ENCODE data around the gene C3orf22. TPM values are rescaled to one million over a fixed set of nuclear protein-coding genes. Genes with fewer than 3 reads are reported as not detected.

The C3orf22 gene
- total and polyA plus RNA-seq, 2 donors (not counting 1 experiment from before 2014, with no cell fraction given) = not detected

- H3K27ac ChIP-seq (ENCODE audit: insufficient read depth, low read length) = no peak overlapping the region
- no peaks in the 10 kb centered on the region for H4K20me1 ChIP-seq (ENCODE audit: control insufficient read depth, extremely low read depth, insufficient read depth, low read length)
- H3K9me3 ChIP-seq (ENCODE audit: control insufficient read depth, insufficient read depth, low read depth, low read length) = no peaks in the 10 kb centered on the region
- H3K9ac ChIP-seq (ENCODE audit: insufficient read depth, low read length) = no peak overlapping the region
- H3K4me3 ChIP-seq (replicated peaks in 1 of 4; ENCODE audit: control extremely low read depth in 1 of 4, insufficient read depth in 1 of 4, low read depth in 3 of 4, low read length in 4 of 4) = no peak overlapping the region
- H3K36me3 ChIP-seq (ENCODE audit: control insufficient read depth, insufficient read depth, low read length) = no peaks in the 10 kb centered on the region
- no peak overlapping the region for H2AFZ ChIP-seq (ENCODE audit: low read length)
- peaks cover 15% of the 10 kb centered on the region for H3K4me1 ChIP-seq (ENCODE audit: control insufficient read depth, extremely low read depth, insufficient read depth, low read length)
- no peak for DNase-seq (ENCODE audit: low read depth in 2 of 2)
- no peaks in the 10 kb centered on the region for H3K79me2 ChIP-seq (ENCODE audit: control insufficient read depth, insufficient read depth, low read length)
- TF ChIP-seq CTCF (conservative IDR thresholded peaks at IDR 0.05 in 1 of 2, IDR thresholded peaks at IDR 0.05 in 1 of 2; ENCODE audit: low read depth in 1 of 2, low read length in 2 of 2) = no peak
- no peak overlapping the region for H3K4me2 ChIP-seq (ENCODE audit: extremely low read depth, insufficient read depth, low read length)
- H3K27me3 ChIP-seq (ENCODE audit: control insufficient read depth, insufficient read depth, low read length) = peaks cover 26% of the 10 kb centered on the region
Measured at GRCh38 chr3:126538966-126539365, 19.8 kb downstream of the C3orf22 start.

GRCh38 chr3:126538316-126538715, 20.4 kb downstream of the C3orf22 start:
- H3K36me3 ChIP-seq (ENCODE audit: control insufficient read depth, insufficient read depth, low read length) = no peaks in the 10 kb centered on the region
- H3K9me3 ChIP-seq (ENCODE audit: control insufficient read depth, insufficient read depth, low read depth, low read length) = no peaks in the 10 kb centered on the region
- no peaks in the 10 kb centered on the region for H4K20me1 ChIP-seq (ENCODE audit: control insufficient read depth, extremely low read depth, insufficient read depth, low read length)
- no peak for TF ChIP-seq CTCF (conservative IDR thresholded peaks at IDR 0.05 in 1 of 2, IDR thresholded peaks at IDR 0.05 in 1 of 2; ENCODE audit: low read depth in 1 of 2, low read length in 2 of 2)
- TF ChIP-seq EZH2 (IDR thresholded peaks at IDR 0.05; ENCODE audit: low read length, missing control alignments) = no peak
- H2AFZ ChIP-seq (ENCODE audit: low read length) = no peak overlapping the region
- no peak overlapping the region for H3K4me3 ChIP-seq (replicated peaks in 1 of 4; ENCODE audit: control extremely low read depth in 1 of 4, insufficient read depth in 1 of 4, low read depth in 3 of 4, low read length in 4 of 4)
- no peak overlapping the region for H3K4me2 ChIP-seq (ENCODE audit: extremely low read depth, insufficient read depth, low read length)
- no peak overlapping the region for H3K27ac ChIP-seq (ENCODE audit: insufficient read depth, low read length)
- peaks cover 26% of the 10 kb centered on the region for H3K27me3 ChIP-seq (ENCODE audit: control insufficient read depth, insufficient read depth, low read length)
- no peak overlapping the region for H3K9ac ChIP-seq (ENCODE audit: insufficient read depth, low read length)
- H3K4me1 ChIP-seq (ENCODE audit: control insufficient read depth, extremely low read depth, insufficient read depth, low read length) = peaks cover 15% of the 10 kb centered on the region
- H3K79me2 ChIP-seq (ENCODE audit: control insufficient read depth, insufficient read depth, low read length) = no peaks in the 10 kb centered on the region
- DNase-seq (ENCODE audit: low read depth in 2 of 2) = no peak

GRCh38 chr3:126537730-126538281, 20.9 kb downstream of the C3orf22 start:
- no peak overlapping the region for H3K4me3 ChIP-seq (replicated peaks in 1 of 4; ENCODE audit: control extremely low read depth in 1 of 4, insufficient read depth in 1 of 4, low read depth in 3 of 4, low read length in 4 of 4)
- no peaks in the 10 kb centered on the region for H4K20me1 ChIP-seq (ENCODE audit: control insufficient read depth, extremely low read depth, insufficient read depth, low read length)
- no peaks in the 10 kb centered on the region for H3K9me3 ChIP-seq (ENCODE audit: control insufficient read depth, insufficient read depth, low read depth, low read length)
- no peak for TF ChIP-seq CTCF (conservative IDR thresholded peaks at IDR 0.05 in 1 of 2, IDR thresholded peaks at IDR 0.05 in 1 of 2; ENCODE audit: low read depth in 1 of 2, low read length in 2 of 2)
- peaks cover 26% of the 10 kb centered on the region for H3K27me3 ChIP-seq (ENCODE audit: control insufficient read depth, insufficient read depth, low read length)
- peaks cover 15% of the 10 kb centered on the region for H3K4me1 ChIP-seq (ENCODE audit: control insufficient read depth, extremely low read depth, insufficient read depth, low read length)
- H3K79me2 ChIP-seq (ENCODE audit: control insufficient read depth, insufficient read depth, low read length) = no peaks in the 10 kb centered on the region
- H3K36me3 ChIP-seq (ENCODE audit: control insufficient read depth, insufficient read depth, low read length) = no peaks in the 10 kb centered on the region
- no peak overlapping the region for H3K27ac ChIP-seq (ENCODE audit: insufficient read depth, low read length)
- no peak overlapping the region for H2AFZ ChIP-seq (ENCODE audit: low read length)
- DNase-seq (ENCODE audit: low read depth in 2 of 2) = peak in 1 of 2 donors; percentile 12
- H3K9ac ChIP-seq (ENCODE audit: insufficient read depth, low read length) = no peak overlapping the region
- H3K4me2 ChIP-seq (ENCODE audit: extremely low read depth, insufficient read depth, low read length) = no peak overlapping the region
